MM.1S (cell line): ENCODE measurements around the gene LRRC4B.

Experiments used
- DNase-seq: peaks from one replicate; pipeline ENCODE4 v3.0.0-alpha.2; 2015
- H2AFZ ChIP-seq: fragments of 300-600 bp; sonication (generic); 2 replicates; pipeline ENCODE4 v1.6.0; 2016; ENCODE audit warnings: antibody characterized with exemption, low read length
- H3F3A ChIP-seq: fragments of 300-600 bp; sonication (generic); 2 replicates; pipeline ENCODE4 v1.6.1; 2016; ENCODE audit warnings: mild to moderate bottlenecking, antibody characterized with exemption, low read length, moderate library complexity, mixed read lengths; ENCODE audit not compliant: insufficient read depth
- H3K27ac ChIP-seq: fragments of 300-600 bp; sonication (generic); 2 replicates; pipeline ENCODE4 v1.5.1; 2016; ENCODE audit warnings: mild to moderate bottlenecking, low read length
- H3K27me3 ChIP-seq: fragments of 300-600 bp; sonication (generic); replicated peaks from 2 replicates; pipeline ENCODE4 v1.6.0; 2016; ENCODE audit warnings: low read length; ENCODE audit not compliant: insufficient read depth
- H3K36me3 ChIP-seq: fragments of 300-600 bp; sonication (generic); replicated peaks from 2 replicates; pipeline ENCODE4 v1.6.1; 2016; ENCODE audit warnings: mild to moderate bottlenecking, low read length, mixed read lengths; ENCODE audit not compliant: insufficient read depth
- H3K4me1 ChIP-seq: fragments of 300-600 bp; sonication (generic); 2 replicates; pipeline ENCODE4 v1.6.1; 2016; ENCODE audit warnings: low read length, mixed read lengths
- H3K4me2 ChIP-seq: fragments of 300-600 bp; sonication (generic); 2 replicates; pipeline ENCODE4 v1.6.0; 2016; ENCODE audit warnings: low read depth, low read length
- H3K4me3 ChIP-seq: fragments of 300-600 bp; sonication (generic); 2 replicates; pipeline ENCODE4 v1.5.1; 2016; ENCODE audit warnings: low read length, mixed read lengths
- H3K79me2 ChIP-seq: fragments of 300-600 bp; sonication (generic); 2 replicates; pipeline ENCODE4 v1.6.1; 2016; ENCODE audit warnings: mixed run types, low read length, mixed read lengths
- H3K9ac ChIP-seq: fragments of 300-600 bp; sonication (generic); 2 replicates; pipeline ENCODE4 v1.6.1; 2016; ENCODE audit warnings: low read length, mixed read lengths
- H3K9me2 ChIP-seq: fragments of 300-600 bp; sonication (generic); replicated peaks from 2 replicates; pipeline ENCODE4 v1.6.1; 2016; ENCODE audit warnings: mild to moderate bottlenecking, low read length, mixed read lengths; ENCODE audit not compliant: insufficient read depth
- H3K9me3 ChIP-seq: fragments of 300-600 bp; sonication (generic); replicated peaks from 2 replicates; pipeline ENCODE4 v1.6.1; 2016; ENCODE audit warnings: mild to moderate bottlenecking, low read length, mixed read lengths; ENCODE audit not compliant: insufficient read depth
- H4K20me1 ChIP-seq: fragments of 300-600 bp; sonication (generic); 2 replicates; pipeline ENCODE4 v1.6.1; 2016; ENCODE audit warnings: mild to moderate bottlenecking, low read length, moderate library complexity, mixed read lengths; ENCODE audit not compliant: insufficient read depth
- EZH2 ChIP-seq: fragments of 300-600 bp; sonication (generic); optimal IDR thresholded peaks from 2 replicates; pipeline ENCODE3; 2017; ENCODE audit warnings: low read depth, mild to moderate bottlenecking, antibody characterized with exemption, low read length, mixed read lengths
- EZH2phosphoT487 ChIP-seq: fragments of 300-600 bp; sonication (generic); IDR thresholded peaks from 2 replicates; pipeline ENCODE4 v1.6.1; 2018; ENCODE audit warnings: antibody characterized with exemption, low read length
- TF ChIP-seq, protein P1 (sequence below): fragments of 300-600 bp; sonication (generic); IDR thresholded peaks from 2 replicates; pipeline ENCODE4 v1.5.1; 2016; ENCODE audit warnings: antibody characterized with exemption, low read length, mixed read lengths

LRRC4B gene

DNA sequence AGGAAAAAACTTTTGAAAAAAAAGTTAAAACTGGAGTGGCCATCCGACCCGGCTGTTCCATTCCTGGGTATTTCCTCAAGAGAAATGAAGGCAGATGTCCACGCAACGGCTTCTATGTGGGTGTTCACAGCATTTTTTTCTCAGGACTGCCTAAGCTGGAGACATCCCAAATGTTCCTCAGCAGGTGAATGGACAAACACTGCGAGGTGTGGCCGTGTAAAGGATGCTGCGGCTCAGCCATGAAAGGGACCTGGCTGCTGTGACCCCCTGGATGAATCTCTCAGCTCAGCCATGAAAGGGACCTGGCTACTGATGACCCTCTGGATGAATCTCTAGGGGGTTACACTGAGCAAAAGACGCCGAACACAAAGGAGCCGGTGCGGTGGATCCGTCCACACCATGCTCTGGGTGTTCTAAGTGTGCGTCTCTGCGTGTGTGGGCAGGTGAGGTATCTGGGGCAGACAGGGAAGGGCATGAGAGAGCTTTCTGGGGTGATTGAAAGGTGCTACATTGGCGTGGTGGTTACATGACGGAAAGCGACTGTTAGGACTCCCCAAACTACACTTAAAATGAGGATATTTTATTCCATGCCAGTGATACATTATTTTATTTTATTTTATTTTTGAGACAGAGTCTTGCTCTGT is 47.3 kb downstream of the LRRC4B start:
- Histone ChIP-seq H3F3A (no peaks in the 10 kb centered on the region), H3K4me3 (no peak overlapping the region)

DNA sequence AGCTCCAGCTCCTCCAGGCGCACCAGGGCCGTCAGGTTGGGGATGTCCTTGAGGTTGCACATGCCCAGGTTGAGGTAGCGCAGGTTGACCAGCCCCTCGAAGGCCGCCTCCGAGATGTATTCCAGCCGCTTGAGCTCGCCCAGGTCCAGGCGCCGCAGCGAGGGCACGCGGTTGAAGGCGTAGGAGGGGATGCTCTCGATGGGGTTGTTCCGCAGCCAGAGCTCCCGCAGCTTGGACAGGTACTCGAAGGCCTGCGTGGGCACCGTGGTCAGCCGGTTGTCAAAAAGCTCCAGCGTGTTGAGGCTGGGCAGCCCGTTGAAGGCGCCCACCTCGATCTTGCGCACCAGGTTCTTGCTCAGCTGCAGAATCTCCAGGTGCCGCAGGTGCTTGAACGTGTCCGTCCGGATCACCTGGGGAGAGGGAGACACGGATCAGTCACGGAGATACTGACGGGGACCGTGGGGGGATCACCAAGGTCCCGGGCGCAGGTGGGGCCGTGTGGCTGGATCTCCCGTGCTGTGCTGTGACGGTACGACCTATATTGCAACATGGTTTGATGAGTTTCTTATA is 49.1 kb downstream of the LRRC4B start:
- Histone ChIP-seq H2AFZ (no peak overlapping the region), H3K4me3 (no peak overlapping the region), H3K9ac (no peak overlapping the region), H3K79me2 (no peaks in the 10 kb centered on the region), H3K4me1 (no peaks in the 10 kb centered on the region), H3K4me2 (no peak overlapping the region), H3K36me3 (no peaks in the 10 kb centered on the region), H3K9me3 (no peaks in the 10 kb centered on the region), H3F3A (no peaks in the 10 kb centered on the region), H3K27ac (no peak overlapping the region), H3K9me2 (no peaks in the 10 kb centered on the region), H4K20me1 (no peaks in the 10 kb centered on the region), H3K27me3 (peaks cover 33% of the 10 kb centered on the region)
- DNase-seq, result no peak
- TF ChIP-seq EZH2phosphoT487, result no peak
- TF ChIP-seq, protein P1, sequence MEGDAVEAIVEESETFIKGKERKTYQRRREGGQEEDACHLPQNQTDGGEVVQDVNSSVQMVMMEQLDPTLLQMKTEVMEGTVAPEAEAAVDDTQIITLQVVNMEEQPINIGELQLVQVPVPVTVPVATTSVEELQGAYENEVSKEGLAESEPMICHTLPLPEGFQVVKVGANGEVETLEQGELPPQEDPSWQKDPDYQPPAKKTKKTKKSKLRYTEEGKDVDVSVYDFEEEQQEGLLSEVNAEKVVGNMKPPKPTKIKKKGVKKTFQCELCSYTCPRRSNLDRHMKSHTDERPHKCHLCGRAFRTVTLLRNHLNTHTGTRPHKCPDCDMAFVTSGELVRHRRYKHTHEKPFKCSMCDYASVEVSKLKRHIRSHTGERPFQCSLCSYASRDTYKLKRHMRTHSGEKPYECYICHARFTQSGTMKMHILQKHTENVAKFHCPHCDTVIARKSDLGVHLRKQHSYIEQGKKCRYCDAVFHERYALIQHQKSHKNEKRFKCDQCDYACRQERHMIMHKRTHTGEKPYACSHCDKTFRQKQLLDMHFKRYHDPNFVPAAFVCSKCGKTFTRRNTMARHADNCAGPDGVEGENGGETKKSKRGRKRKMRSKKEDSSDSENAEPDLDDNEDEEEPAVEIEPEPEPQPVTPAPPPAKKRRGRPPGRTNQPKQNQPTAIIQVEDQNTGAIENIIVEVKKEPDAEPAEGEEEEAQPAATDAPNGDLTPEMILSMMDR, result no peak
- no peak for TF ChIP-seq EZH2

More for the DNA sequence above, 47.3 kb downstream of the LRRC4B start:
- Histone ChIP-seq H3K79me2 (no peaks in the 10 kb centered on the region), H3K4me2 (no peak overlapping the region), H4K20me1 (no peaks in the 10 kb centered on the region), H2AFZ (no peak overlapping the region), H3K36me3 (no peaks in the 10 kb centered on the region), H3K4me1 (no peaks in the 10 kb centered on the region), H3K27me3 (peaks cover 49% of the 10 kb centered on the region), H3K9me2 (no peaks in the 10 kb centered on the region), H3K9me3 (no peaks in the 10 kb centered on the region), H3K27ac (no peak overlapping the region), H3K9ac (no peak overlapping the region)
- no peak for DNase-seq
- TF ChIP-seq EZH2phosphoT487, result no peak
- TF ChIP-seq EZH2, result no peak

DNA sequence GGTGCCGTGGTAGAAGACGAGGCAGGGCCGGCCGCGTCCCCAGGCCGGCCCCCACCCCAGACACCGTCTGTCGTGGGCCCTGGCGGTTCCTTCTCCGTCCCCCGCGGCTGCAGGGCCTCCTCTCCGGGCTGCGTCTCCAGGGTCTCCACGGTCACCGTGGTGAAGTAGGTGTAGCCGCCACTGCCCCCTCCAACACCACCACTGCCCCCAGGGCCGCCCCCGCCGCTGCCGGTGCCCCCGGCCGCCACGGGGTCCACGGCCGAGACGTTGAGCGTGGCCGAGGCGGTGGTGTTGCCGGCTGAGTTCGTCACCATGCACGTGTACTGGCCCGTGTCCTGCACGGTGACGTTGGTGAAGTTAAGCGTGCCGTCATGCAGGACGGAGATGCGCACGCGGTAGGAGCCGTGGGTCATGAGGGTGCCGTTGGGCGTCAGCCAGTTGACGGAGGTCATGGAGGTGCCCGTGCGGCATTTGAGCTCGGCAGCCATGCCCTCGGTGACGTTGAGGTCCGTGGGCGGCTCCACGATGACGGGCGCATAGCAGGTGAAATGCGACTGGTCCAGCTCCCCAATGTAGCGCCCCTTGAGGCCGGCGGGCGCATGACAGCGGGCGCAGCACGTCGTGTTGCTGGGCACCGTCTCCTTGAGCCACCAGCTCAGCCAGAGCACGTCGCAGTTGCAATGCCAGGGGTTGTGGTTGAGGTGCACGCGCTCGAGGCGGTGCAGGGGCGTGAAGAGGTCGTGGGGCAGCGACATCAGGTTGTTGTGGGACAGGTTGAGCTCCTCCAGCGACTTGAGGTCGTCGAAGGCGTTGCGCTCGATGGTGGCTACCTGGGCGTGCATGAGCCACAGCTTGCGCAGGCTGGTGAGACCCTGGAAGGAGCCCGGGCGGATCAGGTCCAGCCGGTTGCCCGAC is 49.9 kb downstream of the LRRC4B start:
- no peaks in the 10 kb centered on the region for H4K20me1 ChIP-seq
- H3K36me3 ChIP-seq, result no peaks in the 10 kb centered on the region
- no peaks in the 10 kb centered on the region for H3K9me2 ChIP-seq
- no peaks in the 10 kb centered on the region for H3K4me1 ChIP-seq
- H3F3A ChIP-seq, result no peaks in the 10 kb centered on the region
- H3K27me3 ChIP-seq, result peaks cover 26% of the 10 kb centered on the region
- H3K27ac ChIP-seq, result no peak overlapping the region
- no peaks in the 10 kb centered on the region for H3K79me2 ChIP-seq
- no peak for TF ChIP-seq EZH2phosphoT487
- TF ChIP-seq, protein P1, result peak; percentile 42
- H3K4me2 ChIP-seq, result no peak overlapping the region
- H3K4me3 ChIP-seq, result no peak overlapping the region
- no peak overlapping the region for H3K9ac ChIP-seq
- H2AFZ ChIP-seq, result no peak overlapping the region
- no peak for DNase-seq
- H3K9me3 ChIP-seq, result no peaks in the 10 kb centered on the region
